Stimulated activated CD4-positive, alpha-beta T cell treated with anti-CD3 and anti-CD28 coated beads, Interleukin-1b, Interleukin-23, amount 100 ng/mL, for 24 hours (primary cell): ENCODE results near the gene OTUD7B.
"Not testable (repeated sequence)": the region's sequence is repeated elsewhere in the genome, so short reads cannot be mapped to it uniquely, and the experiment has no call there.

ENCODE experiments used
- DNase-seq, 4 experiments: peaks; one replicate each; pipeline ENCODE4 v3.0.0-alpha.2; 2020; ENCODE audit warnings: low read depth in 4 of 4, low spot score in 1 of 4

OTUD7B gene

DNA sequence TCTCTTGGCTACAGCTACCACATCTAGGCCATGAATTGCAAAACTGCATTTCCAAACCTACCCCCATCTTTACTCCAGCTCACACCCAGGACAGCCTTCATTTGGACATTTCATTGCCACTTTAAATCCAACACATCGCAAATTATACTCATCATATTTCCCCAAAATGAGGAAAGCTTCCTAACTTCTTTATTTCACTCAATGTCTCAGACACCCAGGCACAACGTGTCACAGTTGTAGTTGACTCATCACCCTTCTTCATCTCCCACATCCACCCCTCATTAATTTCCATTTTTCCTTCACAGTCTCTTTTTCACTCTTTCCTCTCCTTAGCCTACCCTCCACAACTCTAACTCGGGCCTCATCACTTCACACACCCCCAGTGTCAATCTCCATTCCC, 6.7 kb downstream of the OTUD7B start:
- no peak for DNase-seq

DNA sequence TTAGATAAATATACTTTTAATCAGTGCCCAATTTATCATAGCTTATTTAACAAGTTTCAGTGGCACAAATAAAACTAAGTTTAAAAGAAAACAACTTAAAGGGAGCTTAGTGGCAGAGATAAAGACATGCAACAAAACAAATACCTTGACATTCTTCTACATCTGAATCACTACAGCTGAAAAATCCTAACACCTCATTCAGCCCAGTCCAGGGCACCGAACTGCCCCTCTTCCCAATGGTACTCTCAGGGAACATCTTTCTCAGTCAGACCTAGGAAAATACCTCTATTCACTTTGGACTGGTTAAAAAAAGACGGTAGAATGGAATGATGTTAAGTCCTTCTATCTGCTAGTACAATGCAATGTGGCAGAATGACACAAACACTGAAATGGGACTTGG, 8.3 kb downstream of the OTUD7B start:
- no peak for DNase-seq

DNA sequence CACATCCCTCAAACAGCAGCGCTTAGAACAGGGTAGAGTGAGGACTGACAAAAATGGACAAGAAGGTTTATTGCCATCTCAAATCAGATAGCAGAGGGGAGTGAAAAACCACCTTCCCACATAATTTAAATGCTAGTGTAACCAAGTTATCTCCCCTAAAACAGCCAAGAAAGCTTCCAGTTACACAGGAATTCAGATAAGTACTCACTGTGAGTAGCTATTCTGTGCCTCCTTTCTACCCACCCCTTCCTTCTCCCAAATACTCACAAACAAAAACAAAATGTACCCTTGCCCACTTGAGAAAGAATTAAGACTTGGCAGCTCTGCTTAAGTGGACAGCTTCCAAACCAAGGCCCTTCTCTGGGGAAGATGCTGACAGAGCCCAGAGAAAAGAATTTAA, 9.1 kb downstream of the OTUD7B start:
- no peak for DNase-seq

DNA sequence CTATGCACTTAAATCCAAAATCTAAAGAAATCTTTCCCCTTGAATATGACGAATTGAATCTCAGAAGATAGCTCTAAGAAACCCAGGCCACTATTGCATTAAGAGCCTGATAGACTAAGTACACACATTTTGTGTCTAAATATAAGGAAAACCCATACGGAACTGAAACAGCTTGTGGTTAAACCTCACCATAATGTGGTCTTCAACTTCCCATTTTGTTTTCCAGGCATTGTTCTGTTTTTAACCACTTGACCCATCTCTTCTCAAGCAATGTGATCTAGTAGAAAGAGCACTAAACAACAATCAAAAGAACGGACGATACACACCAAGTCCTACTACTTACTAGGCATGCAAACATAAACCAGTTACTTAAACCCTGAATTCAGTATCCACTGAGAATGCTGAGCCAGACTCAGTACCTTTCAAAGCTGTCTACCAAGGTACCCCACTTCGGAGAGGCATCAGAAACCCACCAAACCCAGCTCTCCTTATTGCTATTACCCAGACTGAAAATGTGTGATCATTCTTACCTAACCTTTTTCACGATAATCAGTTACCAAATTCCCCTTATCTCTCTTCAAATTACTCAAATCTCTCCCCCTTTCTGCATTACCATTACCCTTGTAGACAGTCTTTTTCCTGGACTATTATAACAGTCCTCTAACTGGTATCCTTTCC, 12.8 kb downstream of the OTUD7B start:
- DNase-seq: no peak

DNA sequence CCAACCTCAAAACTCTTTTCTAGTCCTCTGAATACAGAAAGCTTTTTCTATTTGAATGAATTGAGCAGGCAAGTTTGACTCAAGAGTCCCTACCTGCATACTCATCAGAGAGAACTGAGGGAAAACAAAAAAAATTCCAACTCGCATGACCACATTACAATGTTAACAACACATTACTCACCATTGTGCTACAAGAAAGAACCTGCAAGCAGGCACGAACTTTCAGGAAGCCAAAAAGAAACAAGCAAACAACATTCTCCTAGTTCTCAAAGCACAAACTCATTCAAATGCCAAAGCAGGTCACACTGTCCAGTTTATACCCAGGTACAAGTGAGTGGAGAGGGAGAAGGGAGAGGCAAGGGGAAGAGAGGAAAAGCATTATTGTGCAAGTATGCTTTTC, 14.6 kb downstream of the OTUD7B start:
- DNase-seq: no peak

DNA sequence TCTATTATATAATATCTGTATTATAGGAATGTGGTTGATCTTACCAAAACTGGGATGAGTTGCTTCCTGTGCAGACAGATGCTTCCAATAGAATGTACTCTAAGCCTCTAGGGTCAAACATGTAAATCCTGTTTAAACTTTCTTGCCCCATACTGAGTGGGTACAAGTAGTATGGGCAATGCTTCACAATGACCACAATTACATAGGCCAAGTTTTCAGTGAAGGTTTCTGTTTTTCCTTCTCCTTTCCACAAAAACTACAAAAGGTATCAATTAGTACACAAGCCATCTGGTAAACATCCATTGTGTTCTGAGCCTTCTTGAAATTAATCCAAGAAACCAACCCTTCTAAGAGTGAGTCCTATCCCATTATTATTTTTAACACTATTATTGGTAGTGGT, 16.8 kb downstream of the OTUD7B start:
- DNase-seq: no peak

DNA sequence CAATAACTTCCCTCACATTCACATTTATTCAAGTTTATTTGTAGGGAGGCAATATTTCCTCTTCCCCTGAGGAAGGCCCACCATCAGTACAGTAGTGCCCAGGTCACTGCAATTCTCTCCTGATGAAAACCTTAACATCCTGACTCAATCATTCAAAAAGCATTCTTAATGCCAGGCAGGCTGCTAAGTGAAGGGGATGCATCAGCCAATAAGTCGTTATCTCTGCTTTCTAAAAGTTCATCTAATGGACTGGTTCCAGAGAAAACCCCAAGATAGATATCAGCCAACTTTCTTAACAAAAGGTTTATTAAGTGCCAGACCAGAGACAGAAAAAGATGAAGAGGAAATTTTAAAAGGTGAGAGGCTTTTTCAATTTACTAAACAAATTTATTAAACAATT, 17.3 kb downstream of the OTUD7B start:
- DNase-seq: no peak

DNA sequence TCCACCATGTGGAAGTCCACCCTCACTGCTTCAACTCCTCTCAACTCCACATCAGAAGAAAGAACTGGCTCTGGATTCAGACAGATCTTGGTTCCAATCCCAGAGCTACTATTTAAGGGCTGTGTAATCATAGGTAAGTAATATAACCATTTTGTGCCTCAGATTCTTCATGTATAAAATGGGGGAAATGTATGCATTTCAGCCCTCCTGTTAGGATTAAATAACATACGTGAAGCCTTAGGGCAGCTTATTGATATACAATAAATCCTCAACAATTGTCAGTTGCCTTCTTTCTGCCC, 23.3 kb downstream of the OTUD7B start:
- DNase-seq: no peak

DNA sequence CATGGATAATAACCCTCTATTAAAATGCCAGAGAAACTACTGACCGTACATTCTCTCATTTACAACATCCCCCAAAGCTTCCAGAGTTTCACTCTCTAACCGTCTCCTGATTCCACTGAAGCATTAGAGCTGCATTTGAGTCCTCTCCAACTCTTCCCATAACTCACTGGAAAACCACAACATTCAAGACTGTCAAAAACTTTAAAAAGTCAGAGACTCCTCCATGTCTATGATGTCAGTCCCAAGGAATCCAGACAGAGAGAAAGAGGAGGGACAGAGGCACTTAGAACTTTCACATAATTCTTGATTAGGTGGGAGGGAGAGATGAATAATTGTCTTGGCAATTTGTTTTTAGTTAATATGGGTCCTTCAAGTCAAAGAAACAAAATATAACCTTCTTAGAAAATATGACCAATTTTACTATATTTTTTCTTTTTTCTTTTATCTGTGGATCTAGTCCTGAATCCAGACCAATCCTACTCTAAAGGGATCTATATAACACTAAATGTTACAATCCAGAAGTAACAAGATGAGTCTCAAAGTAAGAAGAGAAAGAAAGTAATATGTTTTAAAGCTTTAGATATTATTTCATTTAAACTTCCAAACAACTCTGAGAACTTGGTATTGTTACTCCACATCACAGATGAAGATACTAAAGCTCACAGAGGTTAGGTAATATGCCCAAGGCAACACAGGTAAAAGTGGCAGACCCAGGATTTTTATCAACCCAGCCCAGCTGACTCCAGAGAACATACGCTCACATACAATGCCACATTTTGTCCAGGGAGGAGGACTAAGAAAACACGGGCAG, 23.8 kb downstream of the OTUD7B start:
- DNase-seq: no peak

DNA sequence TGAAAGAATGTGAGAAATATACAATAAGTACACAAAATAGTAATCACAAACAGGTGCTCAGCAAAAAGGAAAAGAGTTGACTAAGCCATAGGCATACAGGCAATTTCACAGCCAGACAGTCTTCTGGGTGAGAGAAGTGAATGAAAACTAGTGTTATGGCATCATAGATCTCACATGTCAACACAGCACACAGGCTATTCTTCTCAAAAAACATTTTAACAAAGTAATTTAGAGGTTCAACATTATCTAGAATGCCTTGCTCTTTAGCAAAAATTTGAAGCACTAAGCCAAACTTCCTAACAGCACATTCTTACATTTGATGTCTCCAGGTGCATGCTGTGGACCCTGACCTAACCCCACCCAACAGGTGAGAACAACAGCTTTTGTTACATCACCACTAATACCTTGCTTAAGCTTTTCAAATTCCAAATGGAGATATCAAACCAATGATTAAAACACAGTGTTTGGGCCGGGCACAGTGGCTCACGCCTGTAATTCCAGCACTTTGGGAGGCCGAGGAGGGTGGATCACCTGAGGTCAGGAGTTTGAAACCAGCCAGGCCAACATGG, 30.5 kb downstream of the OTUD7B start:
- no peak for DNase-seq

DNA sequence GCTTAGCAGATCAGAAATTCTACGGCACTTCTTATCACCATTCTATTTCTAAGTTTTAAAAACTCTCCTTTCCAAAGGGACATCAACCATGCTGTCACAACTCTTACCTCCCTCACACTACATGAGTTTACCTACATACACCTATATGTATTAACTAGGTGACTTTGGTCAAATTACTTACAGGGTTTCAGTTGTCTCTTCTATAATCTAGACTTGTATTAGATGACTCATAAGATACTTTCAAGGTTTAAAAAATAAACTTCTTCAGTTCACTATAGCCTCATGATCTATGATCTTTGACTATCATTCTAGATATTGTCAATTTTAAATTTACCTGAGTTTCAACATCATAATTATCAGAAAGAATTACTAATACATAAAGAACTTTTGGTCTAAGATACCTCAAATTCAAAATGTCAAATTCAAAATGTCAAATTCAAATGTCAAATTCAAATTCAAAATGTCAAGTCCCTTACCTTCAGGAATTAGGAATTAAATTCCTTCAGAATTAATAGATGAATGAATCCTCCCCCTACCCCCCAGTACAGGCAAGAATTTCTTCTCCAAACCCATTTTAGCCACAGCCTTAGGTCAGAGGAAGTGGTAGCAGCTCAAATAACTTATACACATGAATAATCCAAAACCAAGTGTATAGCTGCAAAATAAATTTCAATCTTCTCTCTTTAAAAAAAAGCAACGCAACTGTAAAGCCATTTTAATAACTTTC, 31.1 kb downstream of the OTUD7B start:
- DNase-seq: no peak

DNA sequence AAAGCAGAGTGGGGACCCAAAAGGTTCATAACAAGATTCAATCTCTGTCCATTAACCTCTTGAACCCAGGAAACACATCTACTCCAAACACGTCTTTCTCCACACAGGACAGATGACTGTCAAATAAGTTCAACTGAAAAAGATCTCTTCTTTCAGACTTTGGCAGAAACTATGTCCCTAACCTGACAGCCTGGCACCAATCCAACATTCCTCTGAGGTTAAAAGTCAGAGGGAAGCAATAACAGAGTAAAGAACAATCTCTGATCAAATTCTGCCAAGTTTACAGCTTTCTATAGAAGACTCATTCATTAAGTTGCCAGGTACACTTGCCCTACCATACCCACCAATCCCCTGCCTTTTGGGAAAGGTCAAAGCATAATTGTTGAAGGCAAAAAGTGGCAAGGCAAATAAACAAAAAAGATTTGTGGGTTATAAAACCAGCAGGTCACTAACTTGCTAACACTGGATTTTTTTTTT, 31.9 kb downstream of the OTUD7B start:
- no peak for DNase-seq

DNA sequence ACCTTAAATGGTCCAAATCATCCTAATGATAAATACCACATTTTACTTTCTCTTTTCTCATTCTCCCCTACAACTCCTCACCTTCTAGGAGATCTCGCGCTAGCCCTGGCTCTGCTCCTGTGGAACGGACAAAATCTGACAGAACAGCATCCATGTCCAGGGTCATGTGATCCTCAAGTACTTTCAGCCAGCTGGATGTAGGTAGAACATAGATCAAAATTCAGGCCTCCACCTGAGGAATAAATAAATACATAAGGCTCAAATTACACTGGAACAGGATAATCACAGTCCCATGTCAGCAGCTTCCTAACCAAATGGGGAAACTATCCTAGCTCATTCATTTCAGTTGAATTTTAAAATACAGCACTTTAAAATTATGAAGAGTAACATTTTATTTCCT, 33.2 kb downstream of the OTUD7B start:
- DNase-seq: no peak

DNA sequence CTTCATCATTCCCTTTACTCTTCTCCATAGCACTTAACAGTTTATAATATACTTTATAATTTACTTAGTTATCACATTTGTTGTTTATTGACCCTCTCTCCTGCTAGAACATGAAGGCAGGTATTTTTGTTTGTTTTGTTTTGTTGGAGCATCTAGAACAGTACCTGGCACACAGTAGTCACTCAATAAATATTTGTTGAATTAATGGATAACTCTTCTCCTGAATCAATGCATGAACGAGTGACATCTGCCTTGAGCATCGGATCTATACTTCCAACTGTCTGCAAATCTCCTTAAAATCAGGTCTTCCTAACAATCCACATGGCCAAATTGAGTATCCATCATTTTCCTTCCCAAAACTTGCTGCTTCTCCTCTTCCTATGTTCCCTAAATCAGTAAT, 38.0 kb downstream of the OTUD7B start:
- DNase-seq: no peak

DNA sequence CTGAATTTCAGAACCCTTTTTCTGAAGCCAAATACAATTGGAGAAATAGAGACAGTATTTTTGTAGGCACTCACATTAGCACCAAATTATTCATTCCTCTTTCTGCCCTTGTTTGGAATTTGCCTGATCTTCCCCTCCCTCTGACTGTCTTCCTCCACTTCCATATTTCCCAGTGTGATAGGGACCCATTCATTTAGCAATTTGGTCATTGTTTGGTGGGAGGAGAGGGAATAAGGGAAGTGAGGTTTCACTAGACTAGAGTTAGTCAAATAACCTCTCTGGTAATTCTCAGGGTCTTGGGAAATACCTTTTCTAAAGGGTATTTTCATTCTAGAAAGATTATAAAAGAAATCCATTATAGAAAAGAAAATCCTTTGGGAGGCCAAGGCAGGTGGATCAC, 42.9 kb downstream of the OTUD7B start:
- no peak for DNase-seq

DNA sequence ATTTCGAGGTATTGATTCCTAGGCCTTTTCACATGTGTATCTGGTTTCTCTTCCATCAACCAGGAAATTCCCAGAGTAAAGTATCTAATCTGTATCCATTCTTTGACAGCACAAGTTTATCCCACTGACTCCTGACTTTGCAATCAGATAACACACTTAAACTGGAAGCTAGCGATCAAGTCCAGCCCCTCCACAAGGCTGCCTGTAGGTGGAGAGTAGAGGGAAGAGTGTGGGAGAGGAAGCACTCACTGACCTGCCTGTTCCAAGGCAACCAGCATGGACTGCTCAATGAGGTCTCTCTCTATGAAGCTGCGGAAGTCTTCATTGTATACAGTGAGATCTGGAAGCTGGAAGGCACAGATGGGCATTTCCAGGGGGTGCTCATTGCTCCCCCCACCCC, 43.5 kb downstream of the OTUD7B start:
- no peak for DNase-seq

DNA sequence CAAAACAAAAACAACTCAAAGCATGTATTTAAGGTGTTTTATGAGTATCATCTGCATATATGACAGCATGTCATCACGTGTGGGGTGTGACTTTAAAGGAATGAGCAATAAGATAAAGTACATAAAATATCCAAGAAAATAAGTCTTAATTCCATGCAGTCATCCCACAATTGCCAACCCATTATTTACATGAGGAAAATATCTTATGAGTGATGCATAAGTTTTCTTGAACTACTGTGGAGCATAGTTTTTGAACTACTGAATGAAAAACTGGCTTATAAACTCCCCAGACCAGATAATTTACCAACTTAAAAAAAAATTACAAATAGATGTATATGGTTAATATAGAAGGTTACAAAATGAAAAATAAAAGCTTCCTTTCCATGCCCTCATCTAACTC, 44.1 kb downstream of the OTUD7B start:
- no peak for DNase-seq

DNA sequence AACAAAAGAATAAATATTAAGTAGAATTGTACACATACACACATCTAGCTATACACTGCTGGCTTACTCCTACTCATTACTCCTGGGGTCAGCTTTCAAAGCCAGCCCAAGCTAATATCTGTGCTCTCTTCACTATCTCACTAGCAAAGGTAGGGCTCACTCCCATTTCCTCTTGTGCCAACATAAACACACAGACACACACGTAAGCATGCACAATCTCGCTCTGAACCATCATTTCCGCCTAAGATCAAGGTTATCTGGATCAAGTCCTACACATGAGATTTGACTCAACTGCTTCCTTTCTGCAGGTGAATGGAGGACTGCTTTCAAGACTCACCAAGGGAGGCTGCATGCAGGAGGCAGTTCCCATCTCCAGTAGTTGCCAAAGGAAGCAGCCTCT, 45.1 kb downstream of the OTUD7B start:
- no peak for DNase-seq

DNA sequence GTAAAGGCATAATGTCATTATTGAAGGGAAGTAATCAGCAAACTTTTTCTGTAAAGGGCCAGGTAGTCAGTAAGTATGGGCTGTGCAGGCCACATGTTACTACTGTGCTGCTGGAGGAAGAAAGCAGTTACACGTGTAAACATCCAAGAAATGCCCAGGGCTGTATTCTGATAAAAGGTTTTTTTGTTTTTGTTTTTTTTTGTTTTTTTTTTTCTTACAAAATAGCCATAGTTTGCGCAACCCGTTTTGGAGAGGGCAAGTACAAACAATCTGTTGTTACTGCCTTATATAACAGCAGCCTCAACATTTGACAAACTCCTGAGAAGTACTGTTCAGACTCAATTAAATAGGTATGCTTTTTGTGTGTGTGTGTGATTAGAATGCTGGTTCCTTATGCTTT, 47.2 kb downstream of the OTUD7B start:
- DNase-seq: no peak

DNA sequence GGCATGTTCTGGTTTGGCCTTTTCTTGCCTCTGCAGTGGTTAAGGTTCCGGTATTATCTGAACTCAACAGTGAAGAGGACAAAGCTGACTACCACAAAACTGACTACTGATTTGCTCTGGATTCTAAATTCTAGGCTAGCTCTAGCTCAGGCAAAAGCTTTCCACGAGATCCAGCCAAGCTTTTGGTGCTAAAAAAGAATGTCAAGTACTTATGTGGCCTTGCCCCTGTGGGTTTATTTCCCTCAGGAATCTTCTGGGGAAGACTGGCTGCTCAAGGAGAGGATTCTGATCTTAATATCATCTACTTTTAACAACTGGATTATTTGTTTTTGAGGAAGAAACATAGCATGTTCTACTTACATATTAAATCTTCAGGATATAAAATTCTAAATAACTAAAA, 47.8 kb downstream of the OTUD7B start:
- no peak for DNase-seq

DNA sequence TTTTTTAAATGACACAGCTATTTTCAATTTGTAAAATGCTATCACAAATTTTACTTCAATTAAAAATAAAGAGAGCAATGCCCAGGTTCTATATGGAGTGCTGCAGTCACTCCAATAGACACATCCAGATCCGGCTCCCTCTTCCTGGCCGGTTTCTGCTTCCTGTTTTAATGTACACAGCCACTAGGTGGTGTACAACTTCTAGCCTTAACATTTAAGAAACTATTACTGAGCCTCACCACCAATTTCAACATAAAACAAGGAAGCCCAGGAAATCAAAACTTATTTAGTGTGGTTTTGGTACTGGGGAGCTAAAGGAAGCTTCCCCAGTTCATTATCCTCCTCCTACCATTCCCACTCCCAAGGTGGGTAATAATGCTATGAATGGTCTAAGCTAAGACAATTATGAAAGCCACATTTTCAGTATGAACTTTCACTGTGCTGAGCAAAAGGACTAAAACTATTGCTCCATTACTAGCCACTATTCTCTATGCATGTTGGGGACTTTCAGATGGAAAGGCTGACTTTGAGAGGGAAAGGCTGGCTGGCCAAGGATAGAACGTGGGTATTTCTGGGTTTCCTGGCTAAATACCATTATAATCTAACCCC, 48.4 kb downstream of the OTUD7B start:
- DNase-seq: peak in 1 of 4 experiments; percentile 18

DNA sequence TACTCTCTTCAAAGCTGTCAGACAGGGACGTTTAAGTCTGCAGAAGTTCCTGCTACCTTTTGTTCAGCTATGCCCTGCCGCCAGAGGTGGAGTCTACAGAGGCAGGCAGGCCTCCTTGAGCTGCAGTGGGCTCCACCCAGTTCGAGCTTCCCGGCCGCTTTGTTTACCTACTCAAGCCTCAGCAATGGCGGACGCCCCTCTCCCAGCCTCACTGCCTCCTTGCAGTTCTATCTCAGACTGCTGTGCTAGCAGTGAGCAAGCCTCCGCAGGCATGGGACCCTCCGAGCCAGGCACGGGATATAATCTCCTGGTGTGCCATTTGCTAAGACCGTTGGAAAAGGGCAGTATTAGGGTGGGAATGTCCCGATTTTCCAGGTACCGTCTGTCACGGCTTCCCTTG, 53.0 kb downstream of the OTUD7B start:
- not testable (repeated sequence) for DNase-seq
